Measurements from ENCODE around the gene REV3L. TPM values are rescaled to one million over a fixed set of nuclear protein-coding genes. Genes with fewer than 3 reads are reported as not detected.

REV3L gene
- total RNA-seq (10 to 100 TPM; 12.4 to 17.7 TPM), polyA plus RNA-seq (1 to 10 TPM; 3.8 to 10.0 TPM)

DNA sequence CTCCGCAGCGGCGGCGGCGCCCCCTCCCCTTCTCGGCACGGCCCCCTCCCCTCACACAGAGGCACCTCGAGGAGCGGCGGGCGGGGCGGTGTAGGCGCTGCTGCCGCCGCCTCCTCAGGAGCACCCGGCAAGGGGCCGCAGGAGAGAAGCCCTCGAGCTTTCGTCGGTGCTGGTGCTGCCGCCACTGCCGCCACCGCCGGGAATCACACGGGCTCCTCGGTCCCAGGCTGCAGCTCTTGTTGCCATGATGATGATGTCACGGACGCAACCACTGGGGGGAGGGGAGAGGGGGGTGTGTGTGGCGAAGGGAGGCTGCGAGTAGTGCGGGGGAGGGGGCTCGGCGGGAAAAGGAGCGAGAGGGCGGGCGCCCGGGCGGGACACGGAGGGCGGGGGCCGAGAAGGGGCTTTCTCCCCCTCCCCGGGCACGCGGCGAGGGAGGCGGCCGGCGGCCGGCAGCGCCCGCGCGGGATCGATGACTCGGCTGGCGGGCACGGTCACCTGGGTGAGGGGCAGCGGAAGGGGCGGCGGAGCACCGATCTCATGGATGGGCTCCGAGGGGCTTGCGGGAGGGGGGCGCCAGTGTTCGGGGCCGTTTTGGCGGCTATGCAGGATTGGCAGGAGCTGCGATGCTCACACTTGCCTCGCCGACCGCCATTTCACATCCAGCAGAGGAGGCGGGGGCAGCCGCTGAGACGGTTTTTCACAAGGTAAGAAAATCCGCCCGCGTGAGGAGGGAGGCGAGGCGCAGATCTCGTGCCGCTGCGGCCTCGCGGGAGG is at the start of gene REV3L:
Gene REV3L, minus strand, starts transcription at position 260 of the 777 bp plus-strand sequence. CDS start 330 bp downstream, outside the sequence.
- under 1% methylated on average over 84 of the region's 84 CpGs for WGBS

More for the DNA sequence above, at the start of gene REV3L:
- peak within 1 kb of the TSS; percentile 88 to 94 (median 90) for H3K4me3 ChIP-seq (ENCODE audit: low read depth in 1 of 3, low read length in 3 of 3)
- H3K27me3 ChIP-seq (ENCODE audit: control insufficient read depth in 4 of 4, insufficient read depth in 4 of 4, low read length in 3 of 4), result no peaks in the 10 kb centered on the region
- no peaks in the 10 kb centered on the region for H3K36me3 ChIP-seq (ENCODE audit: control insufficient read depth in 4 of 4, insufficient read depth in 3 of 4, low read depth in 1 of 4, low read length in 3 of 4)
- DNase-seq (ENCODE audit: low spot score), result peak; percentile 89
- H3K4me1 ChIP-seq (ENCODE audit: control insufficient read depth in 4 of 4, insufficient read depth in 4 of 4, low read length in 3 of 4), result peaks cover 0 to 16% (median 13%) of the 10 kb centered on the region in 4 donors
- TF ChIP-seq REST (IDR thresholded peaks at IDR 0.05) (no peak), ZBTB33 (IDR thresholded peaks at IDR 0.05) (peak; percentile 90), CTCF (IDR thresholded peaks at IDR 0.05; ENCODE audit: low read depth, low read length, missing input control) (no peak), NR2F2 (IDR thresholded peaks at IDR 0.05) (no peak), SP1 (IDR thresholded peaks at IDR 0.05) (no peak), JUND (IDR thresholded peaks at IDR 0.05) (no peak), TAF1 (conservative IDR thresholded peaks at IDR 0.05) (no peak), HNF4G (IDR thresholded peaks at IDR 0.05) (no peak), GABPA (IDR thresholded peaks at IDR 0.05 in 1 of 2, conservative IDR thresholded peaks at IDR 0.05 in 1 of 2) (no peak), EGR1 (IDR thresholded peaks at IDR 0.05; ENCODE audit: low read depth in 2 of 2) (no peak), YY1 (IDR thresholded peaks at IDR 0.05) (peak; percentile 54), MAX (IDR thresholded peaks at IDR 0.05) (no peak), HNF4A (conservative IDR thresholded peaks at IDR 0.05) (no peak), RAD21 (IDR thresholded peaks at IDR 0.05) (no peak), RXRA (IDR thresholded peaks at IDR 0.05) (no peak)
- TF ChIP-seq, protein P1, sequence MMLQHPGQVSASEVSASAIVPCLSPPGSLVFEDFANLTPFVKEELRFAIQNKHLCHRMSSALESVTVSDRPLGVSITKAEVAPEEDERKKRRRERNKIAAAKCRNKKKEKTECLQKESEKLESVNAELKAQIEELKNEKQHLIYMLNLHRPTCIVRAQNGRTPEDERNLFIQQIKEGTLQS (IDR thresholded peaks at IDR 0.05), result no peak
- peak within 1 kb of the TSS; percentile 98 to 99 for H3K27ac ChIP-seq (ENCODE audit: low read depth in 1 of 2, low read length in 2 of 2)
- no peaks in the 10 kb centered on the region for H3K9me3 ChIP-seq (ENCODE audit: control insufficient read depth in 4 of 4, low read length in 3 of 4)
- peak within 1 kb of the TSS; percentile 86 to 91 for H3K9ac ChIP-seq (ENCODE audit: low read depth in 1 of 2, low read length in 2 of 2)
